NT2/D1 (cell line): Measurements from ENCODE around the gene CACNA1C.

Source experiments
- SUZ12 ChIP-seq: IDR thresholded peaks from 2 replicates; pipeline ENCODE4 v1.6.1; 2011; ENCODE audit not compliant: insufficient read length, insufficient read depth; ENCODE audit errors: extremely low read depth
- ZNF274 ChIP-seq: IDR thresholded peaks from 2 replicates; pipeline ENCODE4 v1.6.1; 2011; ENCODE audit warnings: mild to moderate bottlenecking, low read depth, low read length

DNA sequence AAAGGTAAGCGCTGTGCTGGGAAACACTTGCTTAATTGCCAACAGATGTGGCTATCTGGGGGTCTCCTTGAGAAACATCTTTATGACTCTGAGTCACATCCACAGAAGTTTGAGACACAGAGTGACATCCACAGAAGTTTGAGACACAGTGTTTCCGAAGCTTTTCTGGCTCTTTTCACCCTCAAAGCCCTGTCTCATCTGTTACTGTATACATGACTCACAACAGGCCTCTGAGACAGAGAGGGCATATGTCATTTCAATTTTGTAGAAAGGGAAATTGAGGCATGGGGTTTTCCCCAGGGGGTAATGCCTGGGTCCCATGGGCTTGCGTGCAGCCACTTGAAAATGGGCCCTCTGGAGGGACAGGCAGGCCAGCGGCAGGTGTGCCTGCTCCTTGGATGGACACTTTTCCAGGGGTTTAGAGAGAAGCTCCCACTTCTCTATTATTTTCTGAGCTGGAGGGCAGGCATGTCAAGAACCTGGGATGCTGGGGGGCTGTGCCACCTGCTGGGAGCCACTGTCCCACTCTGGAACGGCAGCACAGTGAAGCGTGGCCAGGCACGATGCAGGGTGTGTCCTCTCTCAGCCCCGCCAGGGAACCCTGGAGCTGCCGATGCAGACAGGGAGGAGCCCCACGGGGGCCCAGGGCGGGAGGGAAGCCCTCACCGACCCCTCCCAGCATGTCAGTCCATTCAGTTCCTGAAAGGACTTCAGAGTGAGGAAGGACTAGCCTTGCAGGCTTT is 630.7 kb downstream of the CACNA1C start:
- TF ChIP-seq SUZ12 (no peak), ZNF274 (no peak)
